Transverse colon (tissue), 4 donors: ENCODE results near the gene RALGAPA2.

Experiments used
- EP300 ChIP-seq: sonication (generic); formaldehyde crosslinking; IDR thresholded peaks from one replicate; pipeline ENCODE4 v1.6.1; 2017; ENCODE audit warnings: antibody characterized with exemption, low read depth
- POLR2A ChIP-seq: fragments of 450-650 bp; IDR thresholded peaks from one replicate; pipeline ENCODE4 v1.6.1; 2016; ENCODE audit warnings: antibody characterized with exemption, mild to moderate bottlenecking, moderate library complexity
- POLR2AphosphoS5 ChIP-seq, 3 donors: sonication (generic); formaldehyde crosslinking; IDR thresholded peaks; one replicate each; pipeline ENCODE4 v1.6.1; 2016; ENCODE audit warnings: antibody characterized with exemption in 3 of 3
- TF ChIP-seq, protein P1 (sequence below), 5 experiments: fragments of 200-600 bp in 3 of 5; fragments of 450-650 bp in 2 of 5; sonication (generic) in 3 of 5; IDR thresholded peaks; 1 replicate in 2 of 5; 2 replicates in 3 of 5; pipeline ENCODE4 v1.5.1; 2016 to 2017; ENCODE audit warnings: antibody characterized with exemption in 5 of 5, inconsistent platforms in 3 of 5, mild to moderate bottlenecking in 2 of 5, moderate library complexity in 1 of 5

GRCh38 chr20:20755231-20755630 lies 42.8 kb upstream of the RALGAPA2 start:
- TF ChIP-seq POLR2A, result no peak
- TF ChIP-seq, protein P1, sequence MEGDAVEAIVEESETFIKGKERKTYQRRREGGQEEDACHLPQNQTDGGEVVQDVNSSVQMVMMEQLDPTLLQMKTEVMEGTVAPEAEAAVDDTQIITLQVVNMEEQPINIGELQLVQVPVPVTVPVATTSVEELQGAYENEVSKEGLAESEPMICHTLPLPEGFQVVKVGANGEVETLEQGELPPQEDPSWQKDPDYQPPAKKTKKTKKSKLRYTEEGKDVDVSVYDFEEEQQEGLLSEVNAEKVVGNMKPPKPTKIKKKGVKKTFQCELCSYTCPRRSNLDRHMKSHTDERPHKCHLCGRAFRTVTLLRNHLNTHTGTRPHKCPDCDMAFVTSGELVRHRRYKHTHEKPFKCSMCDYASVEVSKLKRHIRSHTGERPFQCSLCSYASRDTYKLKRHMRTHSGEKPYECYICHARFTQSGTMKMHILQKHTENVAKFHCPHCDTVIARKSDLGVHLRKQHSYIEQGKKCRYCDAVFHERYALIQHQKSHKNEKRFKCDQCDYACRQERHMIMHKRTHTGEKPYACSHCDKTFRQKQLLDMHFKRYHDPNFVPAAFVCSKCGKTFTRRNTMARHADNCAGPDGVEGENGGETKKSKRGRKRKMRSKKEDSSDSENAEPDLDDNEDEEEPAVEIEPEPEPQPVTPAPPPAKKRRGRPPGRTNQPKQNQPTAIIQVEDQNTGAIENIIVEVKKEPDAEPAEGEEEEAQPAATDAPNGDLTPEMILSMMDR (IDR thresholded peaks at IDR 0.05), result no peak
- no peak for TF ChIP-seq POLR2AphosphoS5 (IDR thresholded peaks at IDR 0.05)
- no peak for TF ChIP-seq EP300
